BE2C (cell line): ENCODE results near the gene DCANP1.

Experiments
- DNase-seq: peaks from one replicate; pipeline ENCODE4 v3.0.0-alpha.2; 2020
- H3K27me3 ChIP-seq: fragments of 250-450 bp; sonication (Bioruptor Pico); 2 replicates; pipeline ENCODE4 v1.5.1; 2020; ENCODE audit warnings: mild to moderate bottlenecking
- H3K36me3 ChIP-seq: fragments of 250-450 bp; sonication (Bioruptor Pico); 2 replicates; pipeline ENCODE4 v1.5.1; 2020; ENCODE audit warnings: mild to moderate bottlenecking
- H3K4me1 ChIP-seq: fragments of 250-450 bp; sonication (Bioruptor Pico); 2 replicates; pipeline ENCODE4 v1.5.1; 2020
- H3K4me3 ChIP-seq: 2 replicates; pipeline ENCODE4 v1.5.1; 2011; ENCODE audit warnings: low read depth, low read length
- H3K9me3 ChIP-seq: fragments of 250-450 bp; sonication (Bioruptor Pico); 2 replicates; pipeline ENCODE4 v1.5.1; 2020
- TF ChIP-seq, protein P1 (sequence below): IDR thresholded peaks from 2 replicates; pipeline ENCODE4 v1.5.1; 2012; ENCODE audit warnings: mild to moderate bottlenecking, low read depth, low read length

Gene DCANP1

DNA sequence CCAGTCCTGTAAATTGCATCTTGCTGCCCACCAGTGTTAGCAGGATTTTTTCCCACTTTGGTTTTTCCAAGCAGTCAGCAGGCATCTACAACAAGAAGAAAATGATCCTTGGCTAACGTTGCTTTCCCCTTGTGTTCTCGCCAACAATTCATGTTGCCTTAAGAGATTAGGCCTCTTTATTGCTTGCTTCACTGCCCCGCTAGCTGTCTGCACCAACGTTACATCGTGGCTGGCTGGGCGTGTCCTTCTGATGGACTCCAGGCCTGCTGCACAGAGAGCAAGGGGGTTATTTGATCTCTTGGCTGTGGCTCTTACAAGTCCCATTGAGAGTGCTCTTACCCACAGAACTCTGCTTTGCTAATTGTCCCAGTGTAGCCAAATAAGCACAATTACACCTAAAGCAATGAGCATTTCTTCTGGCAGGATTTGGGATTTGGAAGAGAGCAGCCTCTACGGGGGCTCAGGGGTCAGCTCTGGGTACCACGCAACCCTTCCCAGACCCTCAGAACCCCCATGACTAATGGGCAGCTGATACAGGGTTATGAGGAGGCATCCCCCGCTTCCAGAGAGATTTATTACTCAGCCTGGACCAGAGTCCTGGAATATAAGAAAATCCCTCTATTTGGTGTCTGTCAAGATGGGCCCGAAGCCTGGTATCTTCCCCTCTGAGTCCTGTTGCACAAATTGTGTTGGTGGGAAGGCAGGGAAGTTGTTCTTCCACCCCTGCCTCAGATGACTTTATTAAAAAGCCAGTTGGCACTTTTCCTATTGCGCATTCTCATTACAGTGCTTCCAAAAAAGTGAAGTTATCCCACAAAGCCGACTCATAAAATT is 17.6 kb downstream of the DCANP1 start:
- TF ChIP-seq, protein P1, sequence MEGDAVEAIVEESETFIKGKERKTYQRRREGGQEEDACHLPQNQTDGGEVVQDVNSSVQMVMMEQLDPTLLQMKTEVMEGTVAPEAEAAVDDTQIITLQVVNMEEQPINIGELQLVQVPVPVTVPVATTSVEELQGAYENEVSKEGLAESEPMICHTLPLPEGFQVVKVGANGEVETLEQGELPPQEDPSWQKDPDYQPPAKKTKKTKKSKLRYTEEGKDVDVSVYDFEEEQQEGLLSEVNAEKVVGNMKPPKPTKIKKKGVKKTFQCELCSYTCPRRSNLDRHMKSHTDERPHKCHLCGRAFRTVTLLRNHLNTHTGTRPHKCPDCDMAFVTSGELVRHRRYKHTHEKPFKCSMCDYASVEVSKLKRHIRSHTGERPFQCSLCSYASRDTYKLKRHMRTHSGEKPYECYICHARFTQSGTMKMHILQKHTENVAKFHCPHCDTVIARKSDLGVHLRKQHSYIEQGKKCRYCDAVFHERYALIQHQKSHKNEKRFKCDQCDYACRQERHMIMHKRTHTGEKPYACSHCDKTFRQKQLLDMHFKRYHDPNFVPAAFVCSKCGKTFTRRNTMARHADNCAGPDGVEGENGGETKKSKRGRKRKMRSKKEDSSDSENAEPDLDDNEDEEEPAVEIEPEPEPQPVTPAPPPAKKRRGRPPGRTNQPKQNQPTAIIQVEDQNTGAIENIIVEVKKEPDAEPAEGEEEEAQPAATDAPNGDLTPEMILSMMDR: no peak
- Histone ChIP-seq H3K36me3 (no peaks in the 10 kb centered on the region), H3K9me3 (no peaks in the 10 kb centered on the region), H3K4me1 (no peaks in the 10 kb centered on the region), H3K27me3 (no peaks in the 10 kb centered on the region), H3K4me3 (no peak overlapping the region)
- DNase-seq: no peak

DNA sequence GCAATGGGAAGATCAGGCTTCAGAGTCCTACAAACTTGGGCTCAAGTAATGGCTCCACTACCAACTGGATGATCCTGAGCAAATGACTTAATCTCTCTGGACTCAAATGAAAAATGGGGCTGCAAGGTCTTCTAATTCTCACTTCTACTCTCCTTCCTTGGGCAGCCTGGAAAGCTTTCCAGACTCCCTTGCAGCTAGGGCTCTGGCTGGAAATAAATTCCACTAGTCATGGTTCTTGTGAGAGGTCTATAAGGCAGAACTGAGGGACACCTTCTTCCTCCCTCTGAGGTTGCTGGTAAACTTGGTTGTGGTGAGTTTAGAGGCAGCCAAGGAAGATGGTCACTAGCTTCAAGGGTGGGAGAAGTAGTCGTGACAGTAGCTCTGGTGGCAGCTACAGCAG is 18.6 kb downstream of the DCANP1 start:
- Histone ChIP-seq H3K9me3 (no peaks in the 10 kb centered on the region), H3K27me3 (no peaks in the 10 kb centered on the region), H3K36me3 (no peaks in the 10 kb centered on the region), H3K4me1 (no peaks in the 10 kb centered on the region), H3K4me3 (no peak overlapping the region)
- TF ChIP-seq, protein P1: no peak
- no peak for DNase-seq

DNA sequence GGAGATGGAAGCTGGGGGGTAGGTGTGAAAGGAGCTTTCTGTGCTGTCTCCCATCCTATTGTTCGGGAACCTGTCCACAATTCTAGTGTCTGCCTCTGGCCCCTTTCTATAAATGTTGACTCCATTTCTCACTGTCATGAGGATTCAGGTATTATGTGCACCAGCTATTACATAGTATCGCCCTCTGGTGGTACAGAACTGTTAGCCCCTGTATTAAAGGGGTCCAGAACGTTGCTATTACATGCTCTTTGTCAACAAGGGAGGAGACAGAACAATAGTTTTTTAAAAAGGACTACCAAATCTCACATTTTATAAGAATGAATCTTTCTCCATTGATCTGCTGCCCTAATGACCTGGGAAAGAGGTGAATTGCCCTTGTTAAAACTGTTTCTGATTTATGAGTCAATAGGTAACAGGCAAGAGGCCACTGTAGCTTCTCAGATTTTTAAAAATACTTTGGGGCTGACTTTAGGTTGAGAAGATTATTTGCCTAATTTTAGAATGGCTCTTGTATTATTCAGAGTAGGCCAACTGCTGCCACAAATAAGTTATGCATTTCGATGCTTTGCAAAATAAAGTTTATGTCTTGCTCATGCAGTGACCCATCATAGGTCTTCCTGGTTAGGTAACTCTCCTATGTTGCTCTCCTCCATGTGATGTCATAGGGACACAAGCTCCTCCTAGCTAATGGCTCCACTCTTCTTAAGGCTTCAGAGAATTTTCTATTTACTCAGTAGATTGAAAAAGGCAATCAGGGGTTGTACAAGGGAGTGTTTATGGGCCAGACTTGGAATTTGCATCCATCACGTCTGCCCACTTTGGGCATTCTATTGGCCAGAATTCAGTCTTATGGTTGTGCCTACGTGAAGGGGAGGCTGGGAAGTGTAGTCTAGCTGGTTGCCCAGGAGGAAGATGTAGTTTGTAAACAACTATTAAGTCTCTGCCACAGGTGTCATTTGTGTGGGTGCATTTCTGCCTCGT is 20.8 kb downstream of the DCANP1 start:
- Histone ChIP-seq H3K9me3 (no peaks in the 10 kb centered on the region), H3K4me3 (no peak overlapping the region), H3K4me1 (no peaks in the 10 kb centered on the region), H3K27me3 (peaks cover 4% of the 10 kb centered on the region; the same call in 1 of the 2 replicates), H3K36me3 (no peaks in the 10 kb centered on the region)
- peak; percentile 43 for DNase-seq
- TF ChIP-seq, protein P1: peak; percentile 93

DNA sequence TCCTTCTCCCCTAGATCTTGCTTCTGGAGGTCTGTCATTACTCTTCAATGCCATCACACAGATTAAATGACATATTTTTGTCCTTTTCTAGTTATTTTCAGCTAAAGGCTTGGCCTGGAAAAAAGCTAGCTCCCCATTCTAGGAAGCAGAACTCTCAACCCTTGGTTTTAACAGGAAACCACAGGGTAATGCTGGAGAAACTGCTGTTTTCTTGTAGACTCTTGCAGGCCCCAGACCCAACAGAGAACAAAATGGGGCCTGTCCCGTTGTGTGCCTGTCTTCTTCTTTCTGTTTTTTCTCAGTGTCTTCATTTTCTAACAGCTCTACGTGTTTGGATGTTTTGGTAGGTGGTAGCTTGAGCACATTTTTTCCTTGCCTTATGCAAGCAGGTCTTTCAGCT is 21.5 kb downstream of the DCANP1 start:
- Histone ChIP-seq H3K4me3 (no peak overlapping the region), H3K36me3 (no peaks in the 10 kb centered on the region), H3K9me3 (no peaks in the 10 kb centered on the region), H3K27me3 (peaks cover 8% of the 10 kb centered on the region; the same call in 1 of the 2 replicates), H3K4me1 (no peaks in the 10 kb centered on the region)
- TF ChIP-seq, protein P1: no peak
- DNase-seq: no peak

DNA sequence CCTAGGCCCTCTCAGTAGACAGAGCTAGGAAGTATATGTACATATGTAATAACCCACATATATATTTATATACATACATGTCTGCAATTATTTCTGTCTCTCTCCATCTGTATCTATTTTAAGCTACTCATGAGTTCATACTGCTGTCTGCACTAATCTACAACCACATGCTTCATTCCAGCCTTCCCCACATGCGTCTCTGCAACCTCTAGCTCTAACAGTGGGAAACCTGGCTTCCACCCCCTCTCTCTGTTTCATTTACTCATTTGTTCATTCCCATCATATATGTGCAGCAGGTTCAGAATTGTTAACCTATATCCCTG is 23.3 kb downstream of the DCANP1 start:
- no peak overlapping the region for H3K4me3 ChIP-seq
- TF ChIP-seq, protein P1: no peak
- peaks cover 22% of the 10 kb centered on the region for H3K27me3 ChIP-seq
- H3K9me3 ChIP-seq: no peaks in the 10 kb centered on the region
- no peaks in the 10 kb centered on the region for H3K4me1 ChIP-seq
- DNase-seq: no peak
- no peaks in the 10 kb centered on the region for H3K36me3 ChIP-seq
